ENCODE results near the gene KCNJ6.

DNA sequence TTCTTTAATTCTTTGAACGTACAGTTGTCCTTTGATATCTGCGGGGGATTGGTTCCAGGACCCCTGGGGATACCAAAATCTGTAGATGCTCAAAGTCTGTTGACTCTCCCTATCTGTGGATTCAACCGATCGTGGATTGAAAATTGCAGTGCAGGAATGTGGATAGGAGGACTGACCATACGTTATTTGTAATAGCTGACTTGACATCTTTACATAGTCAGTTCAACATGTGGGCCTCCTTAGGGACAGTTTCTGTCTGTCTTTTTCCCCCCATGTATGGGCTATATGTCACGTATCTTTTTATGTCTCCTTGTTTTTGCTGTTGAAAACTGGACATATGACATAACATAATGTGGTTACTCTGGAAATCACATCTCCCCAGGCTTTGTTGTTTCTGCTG, 344.8 kb downstream of the KCNJ6 start:
- TF ChIP-seq POLR2A (IDR thresholded peaks at IDR 0.05) (no peak), CTCF (IDR thresholded peaks at IDR 0.05) (no peak), EP300 (IDR thresholded peaks at IDR 0.05) (no peak)
